ENCODE results near the gene FAF2. TPM values are rescaled to one million over a fixed set of nuclear protein-coding genes. Genes with fewer than 3 reads are reported as not detected.
"Not testable (repeated sequence)": the region's sequence is repeated elsewhere in the genome, so short reads cannot be mapped to it uniquely, and the experiment has no call there.

FAF2 gene, protein sequence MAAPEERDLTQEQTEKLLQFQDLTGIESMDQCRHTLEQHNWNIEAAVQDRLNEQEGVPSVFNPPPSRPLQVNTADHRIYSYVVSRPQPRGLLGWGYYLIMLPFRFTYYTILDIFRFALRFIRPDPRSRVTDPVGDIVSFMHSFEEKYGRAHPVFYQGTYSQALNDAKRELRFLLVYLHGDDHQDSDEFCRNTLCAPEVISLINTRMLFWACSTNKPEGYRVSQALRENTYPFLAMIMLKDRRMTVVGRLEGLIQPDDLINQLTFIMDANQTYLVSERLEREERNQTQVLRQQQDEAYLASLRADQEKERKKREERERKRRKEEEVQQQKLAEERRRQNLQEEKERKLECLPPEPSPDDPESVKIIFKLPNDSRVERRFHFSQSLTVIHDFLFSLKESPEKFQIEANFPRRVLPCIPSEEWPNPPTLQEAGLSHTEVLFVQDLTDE
- total RNA-seq, result 10 to 100 TPM; 15.3 to 23.3 TPM
- long read RNA-seq, full-length matches to known transcripts, result 16 of 27 reads
- long read RNA-seq, partial matches to known transcripts, result 3 of 27 reads
- long read RNA-seq, other reads (novel, unspliced or antisense), result 8 of 27 reads

DNA sequence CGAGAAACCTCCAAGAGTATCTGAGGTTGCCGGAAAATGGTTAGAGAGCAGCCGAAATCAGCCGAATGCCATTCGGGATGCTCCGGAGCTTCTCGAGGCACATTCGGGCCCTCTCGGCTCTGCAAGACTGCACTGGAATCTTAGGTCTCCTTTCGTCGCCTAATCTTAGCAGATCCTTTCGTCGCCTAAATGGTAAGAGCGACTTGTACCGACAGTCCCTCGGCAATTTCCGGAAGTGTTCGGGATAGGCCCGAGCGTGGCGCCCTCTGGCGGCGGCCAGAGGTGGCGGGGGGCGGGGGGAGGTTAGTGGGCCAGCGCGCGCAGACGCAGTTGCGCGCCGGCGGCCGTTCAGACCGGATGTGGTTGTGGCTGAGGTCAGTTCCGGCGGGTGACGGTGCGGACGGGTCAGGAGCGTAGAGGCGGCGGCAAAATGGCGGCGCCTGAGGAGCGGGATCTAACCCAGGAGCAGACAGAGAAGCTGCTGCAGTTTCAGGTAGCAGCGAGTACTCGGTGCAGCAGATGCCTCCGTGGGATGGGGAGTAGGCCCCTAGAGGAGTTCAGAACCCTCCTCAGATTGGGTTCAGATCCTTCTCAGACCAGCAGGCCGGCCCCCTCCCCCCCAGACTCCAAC lies at the start of gene FAF2:
FAF2 (plus strand) TSS at position 408 of the 631 bp plus-strand sequence; CDS start at position 431, 23 bp downstream.
- intact Hi-C loops (cut with DNase I), result loop anchor here in 1 of 2 donors (2.0 to 10.0 kb wide), 2 partner anchors 31 to 197 kb away; partner anchors contain the start of genes CLTB and TSPAN17
- DNase-seq (peak; percentile 96), ATAC-seq (peak; percentile 99)

DNA sequence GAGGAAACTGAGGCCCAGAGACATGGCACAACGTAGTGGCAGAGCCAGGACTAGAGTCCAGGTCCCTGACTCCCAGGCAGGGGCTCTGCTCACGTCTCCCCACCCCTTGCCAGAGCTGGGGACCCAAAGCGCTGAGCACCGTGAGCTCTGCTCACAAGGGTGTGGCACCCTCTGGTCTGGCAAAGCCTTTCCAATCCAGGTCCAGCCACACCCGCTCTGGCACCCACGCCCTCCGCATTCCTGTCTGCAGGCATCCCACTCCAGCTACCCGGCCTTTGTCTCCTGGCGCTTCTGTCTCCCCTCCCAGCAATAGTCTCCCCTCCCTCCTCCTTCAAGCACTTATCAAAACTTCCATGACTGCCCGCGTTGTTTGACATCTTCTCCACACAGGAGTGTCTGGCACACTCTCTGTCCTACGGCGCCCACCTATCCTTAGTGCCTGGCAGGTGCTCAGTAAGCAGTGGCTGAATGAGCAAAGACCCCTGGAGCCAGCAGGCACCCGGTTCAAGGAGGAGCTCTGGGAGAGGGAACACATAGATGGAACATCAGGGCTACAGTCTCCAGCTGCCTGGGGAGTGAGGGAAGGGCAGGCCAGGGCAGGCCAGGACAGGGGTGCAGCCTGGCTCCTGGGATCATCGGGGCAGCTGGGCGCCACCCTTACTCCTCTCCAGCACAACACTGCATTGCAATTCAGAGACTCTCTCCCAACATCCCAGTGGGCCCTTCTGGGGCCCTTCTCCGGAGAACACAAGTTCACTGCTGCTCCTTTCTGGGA lies 47.6 kb upstream of the FAF2 start:
- ATAC-seq (peak; percentile 51 to 57), DNase-seq (no peak)
- intact Hi-C loops (cut with DNase I), result no loop called here

DNA sequence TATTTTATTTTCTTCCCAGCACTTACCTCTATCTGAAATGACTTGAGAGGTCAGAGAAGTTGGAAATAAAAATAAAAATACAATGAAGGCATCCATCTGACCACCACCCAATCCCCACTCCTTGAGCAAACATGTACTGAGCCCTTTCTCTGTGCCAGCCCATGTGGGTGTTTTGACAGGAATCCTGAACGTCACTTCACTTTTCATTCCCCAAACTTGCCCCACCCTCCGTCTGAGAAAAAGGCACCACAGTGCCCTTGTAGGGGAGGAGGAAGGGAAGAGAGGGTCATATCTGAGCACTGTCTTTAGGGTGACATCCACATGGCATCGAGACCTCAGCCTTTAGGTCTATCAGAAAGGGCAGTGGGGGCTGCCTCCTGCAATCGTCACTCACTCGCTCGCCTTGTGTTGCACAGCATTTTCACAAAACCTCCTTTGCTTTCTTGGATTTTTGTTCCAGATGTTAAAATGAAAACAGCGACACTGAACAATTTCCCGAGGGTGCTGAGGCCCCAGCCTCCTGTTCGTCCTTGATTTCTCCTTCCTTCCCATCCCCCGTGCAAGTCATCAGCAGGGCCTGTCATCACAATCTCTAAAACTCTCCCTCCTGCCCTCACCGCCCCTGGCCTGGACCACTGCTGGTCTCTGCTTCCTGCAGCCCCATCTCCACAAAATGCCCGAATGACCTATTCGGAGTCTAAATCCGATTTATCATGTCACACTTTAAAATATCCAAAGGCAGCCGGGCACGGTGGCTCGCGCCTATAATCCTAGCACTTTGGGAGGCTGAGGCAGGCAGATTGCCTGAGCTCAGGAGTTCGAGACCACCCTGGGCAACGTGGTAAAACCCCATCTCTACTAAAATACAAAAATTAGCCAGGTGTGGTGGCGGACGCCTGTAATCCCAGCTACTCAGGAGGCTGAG lies 46.6 kb upstream of the FAF2 start:
- DNase-seq (no peak), ATAC-seq (peak; percentile 18 to 29)
- intact Hi-C loops (cut with DNase I), result no loop called here

DNA sequence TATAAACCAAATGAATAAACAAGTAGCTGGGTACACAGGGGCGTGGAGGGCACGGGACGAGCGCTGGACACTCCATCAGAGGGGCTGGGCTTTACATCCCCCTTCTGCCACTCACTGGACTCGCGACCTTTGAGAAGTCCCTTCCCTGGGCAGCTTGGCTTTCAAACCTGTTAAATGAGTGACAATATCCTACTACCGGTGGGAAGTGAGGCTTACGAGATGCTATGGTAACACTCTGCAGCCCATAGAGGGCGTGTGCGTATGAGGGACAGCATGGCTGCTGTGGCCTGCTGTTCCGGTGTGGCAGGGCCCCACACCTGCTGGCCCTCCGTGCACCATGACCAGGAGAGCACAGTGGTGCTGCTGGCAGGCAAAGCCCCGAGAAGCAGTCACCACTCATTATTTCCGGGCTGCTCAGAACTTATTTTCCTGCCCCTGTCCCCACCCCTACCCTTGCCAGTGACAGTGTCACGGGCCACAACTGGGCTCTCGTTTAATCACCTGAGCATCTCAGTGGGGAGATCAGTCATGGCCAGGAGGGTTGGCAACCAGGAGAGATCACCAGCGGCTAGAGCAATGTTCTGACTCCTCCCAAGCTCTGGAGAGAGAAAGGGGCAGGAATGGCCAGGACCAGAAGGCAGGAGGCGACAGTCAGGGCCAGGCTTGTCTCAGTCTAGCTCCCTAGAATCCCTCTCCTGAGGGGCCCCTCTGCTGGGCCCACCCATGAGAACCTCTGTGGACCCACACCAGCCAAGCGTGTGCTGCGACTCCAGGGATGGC lies 42.3 kb upstream of the FAF2 start:
- DNase-seq, result no peak
- intact Hi-C loops (cut with DNase I), result no loop called here
- no peak for ATAC-seq

DNA sequence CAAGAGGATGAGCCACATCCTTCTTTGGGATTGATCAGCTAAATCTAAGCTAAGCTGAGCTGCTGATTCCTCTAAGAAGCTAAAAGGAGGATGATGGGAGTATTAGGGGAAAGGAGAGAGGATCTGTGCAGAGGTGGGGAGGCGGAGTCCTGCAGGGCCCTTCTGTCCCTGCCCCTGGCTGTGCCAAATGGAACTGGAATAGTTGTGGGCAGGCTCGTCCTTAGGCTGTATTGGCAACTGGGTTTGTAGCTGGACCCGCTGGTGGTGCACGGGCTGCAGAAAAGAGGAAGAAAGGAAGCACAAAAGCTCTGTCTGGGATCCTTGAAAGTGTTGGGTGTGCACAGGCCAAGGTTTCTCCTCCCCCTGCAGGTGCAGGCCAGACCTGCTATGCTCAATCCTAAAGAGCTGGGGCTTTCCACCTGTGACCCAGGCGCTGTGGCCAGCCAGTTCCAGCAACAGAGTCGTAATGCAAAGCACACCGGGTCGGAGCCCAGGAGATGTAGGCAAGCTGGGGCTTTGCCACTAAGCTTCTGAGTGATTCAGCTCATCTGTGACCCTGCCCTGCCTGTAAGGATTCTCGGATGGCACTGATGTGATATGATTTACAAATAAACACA lies 41.6 kb upstream of the FAF2 start:
- DNase-seq (no peak), ATAC-seq (no peak)
- intact Hi-C loops (cut with DNase I), result no loop called here

DNA sequence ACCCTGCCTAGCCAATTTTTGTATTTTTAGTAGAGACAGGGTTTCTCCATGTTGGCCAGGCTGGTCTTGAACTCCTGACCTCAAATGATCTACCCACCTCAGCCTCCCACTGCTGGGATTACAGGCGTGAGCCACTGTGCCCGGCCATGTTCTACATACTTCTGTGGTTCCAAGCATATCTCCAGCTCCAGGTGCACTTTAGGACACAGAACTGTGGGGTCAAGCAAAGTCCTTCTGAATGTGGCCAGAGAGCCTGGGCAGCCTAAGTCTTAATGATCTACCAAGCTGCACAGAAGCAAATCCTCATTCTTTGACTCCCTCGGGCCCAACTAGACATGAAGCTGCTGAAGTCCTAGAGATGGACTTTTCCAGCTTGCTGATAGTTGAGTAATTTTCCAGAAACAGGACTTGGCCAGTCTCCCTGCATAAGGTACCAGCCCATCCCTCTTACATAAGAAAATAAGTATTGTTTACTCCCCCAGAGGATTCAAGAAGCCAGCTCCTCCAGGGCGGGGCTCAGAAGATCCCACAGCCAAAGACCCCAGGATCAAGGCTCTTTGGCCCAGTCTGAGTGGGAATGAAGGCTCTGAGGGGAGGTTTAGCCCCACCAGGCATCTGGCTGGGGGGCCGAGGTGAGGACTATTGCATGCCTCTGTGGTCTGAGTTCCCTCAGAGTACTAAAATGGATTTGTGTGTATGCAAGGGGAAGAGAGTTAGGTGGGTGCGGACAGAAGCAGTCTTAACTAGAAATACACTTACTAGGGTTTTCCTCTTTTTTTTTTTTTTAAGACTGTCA lies 40.5 kb upstream of the FAF2 start:
- DNase-seq (no peak), ATAC-seq (peak; percentile 41 to 65)
- intact Hi-C loops (cut with DNase I), result no loop called here

DNA sequence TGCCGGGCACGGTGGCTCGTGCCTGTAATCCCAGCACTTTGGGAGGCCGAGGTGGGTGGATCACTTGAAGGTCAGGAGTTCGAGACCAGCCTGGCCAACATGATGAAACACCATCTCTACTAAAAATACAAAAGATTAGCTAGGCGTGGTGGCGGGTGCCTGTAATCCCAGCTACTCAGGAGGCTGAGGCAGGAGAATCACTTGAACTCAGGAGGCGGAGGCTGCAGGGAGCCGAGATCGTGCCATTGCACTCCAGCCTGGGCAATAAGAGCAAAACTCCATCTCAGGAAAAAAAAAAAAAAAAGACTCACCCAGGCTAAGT lies 40.0 kb upstream of the FAF2 start:
- DNase-seq; intact Hi-C loops (cut with DNase I): not testable (repeated sequence)

DNA sequence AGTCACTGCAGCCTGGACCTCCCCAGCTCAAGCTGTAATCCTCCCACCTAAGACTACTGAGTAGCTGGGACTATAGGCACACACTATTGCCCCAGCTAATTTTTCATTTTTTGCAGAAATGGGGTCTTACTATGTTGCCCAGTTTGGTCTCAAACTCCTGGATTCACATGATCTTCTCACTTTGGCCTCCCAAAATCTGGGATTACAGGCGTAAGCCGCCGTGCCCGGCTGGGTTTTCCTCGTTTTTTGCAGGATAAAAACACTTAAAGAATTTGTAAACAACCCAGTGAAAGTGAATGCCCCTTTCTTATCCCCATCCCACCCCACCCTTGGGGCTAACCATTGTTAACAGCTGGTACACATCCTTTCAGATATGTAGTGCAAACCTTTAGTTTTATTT lies 39.6 kb upstream of the FAF2 start:
- intact Hi-C loops (cut with DNase I), result no loop called here
- ATAC-seq, result no peak
- DNase-seq, result no peak

More for the DNA sequence above, 40.0 kb upstream of the FAF2 start:
- ATAC-seq, result not testable (repeated sequence)

DNA sequence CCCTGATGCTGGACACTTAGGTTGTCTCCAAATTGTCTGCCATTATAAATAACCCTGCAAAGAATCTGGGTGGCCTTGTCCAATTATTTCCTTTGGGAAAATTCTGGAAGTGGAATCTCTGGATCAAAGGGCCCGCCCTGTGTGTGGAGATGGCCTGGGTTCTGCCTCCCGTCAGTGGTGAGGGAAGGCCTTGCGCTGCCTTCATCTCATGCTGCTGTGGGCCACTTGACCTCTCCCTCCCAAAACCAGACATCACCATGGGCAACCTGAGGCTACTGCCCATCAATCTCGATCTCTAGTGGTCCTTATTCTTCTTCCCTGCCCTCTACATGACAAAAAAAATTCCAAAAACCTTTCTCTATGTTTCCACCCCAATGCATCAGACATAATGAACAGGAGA lies 38.4 kb upstream of the FAF2 start:
- intact Hi-C loops (cut with DNase I), result loop anchor here (10.0 kb wide), 2 partner anchors 115 to 165 kb away; no protein-coding TSS in a partner anchor
- ATAC-seq, result no peak
- no peak for DNase-seq

DNA sequence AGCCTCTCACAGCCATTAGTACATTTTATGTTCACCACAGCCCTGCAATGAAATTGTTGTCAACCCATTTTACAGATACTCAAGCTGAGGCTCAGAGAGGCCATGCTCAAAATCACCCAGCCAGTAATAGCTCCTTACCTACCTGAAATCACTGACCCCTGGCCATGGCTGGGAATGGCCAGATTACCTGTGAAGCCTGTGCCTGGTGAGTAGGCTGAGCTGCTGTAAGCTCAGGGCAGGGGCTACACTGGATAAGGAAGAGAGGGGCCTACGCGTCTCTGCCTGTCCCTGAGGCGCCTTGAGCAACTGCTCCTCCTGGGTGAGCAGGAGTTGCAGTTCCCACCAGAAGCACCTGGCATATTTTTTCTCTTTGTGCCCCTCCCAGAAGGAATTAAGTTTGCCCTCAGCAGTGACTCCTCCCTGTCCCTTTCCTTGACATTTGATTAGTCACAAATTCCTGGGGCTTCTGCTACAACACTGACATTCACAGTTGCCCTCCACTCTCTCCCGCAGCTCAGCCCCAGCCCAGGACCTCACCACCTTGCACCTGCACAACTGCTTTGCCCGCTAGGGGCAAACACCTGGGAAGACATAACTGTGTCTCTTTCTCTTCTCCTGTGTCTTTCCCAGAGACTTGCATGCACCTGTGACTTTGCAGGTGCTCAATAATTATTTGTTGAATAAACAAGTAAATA lies 37.6 kb upstream of the FAF2 start:
- intact Hi-C loops (cut with DNase I), result loop anchor here (10.0 kb wide), 2 partner anchors 114 to 164 kb away; no protein-coding TSS in a partner anchor
- no peak for ATAC-seq
- no peak for DNase-seq

DNA sequence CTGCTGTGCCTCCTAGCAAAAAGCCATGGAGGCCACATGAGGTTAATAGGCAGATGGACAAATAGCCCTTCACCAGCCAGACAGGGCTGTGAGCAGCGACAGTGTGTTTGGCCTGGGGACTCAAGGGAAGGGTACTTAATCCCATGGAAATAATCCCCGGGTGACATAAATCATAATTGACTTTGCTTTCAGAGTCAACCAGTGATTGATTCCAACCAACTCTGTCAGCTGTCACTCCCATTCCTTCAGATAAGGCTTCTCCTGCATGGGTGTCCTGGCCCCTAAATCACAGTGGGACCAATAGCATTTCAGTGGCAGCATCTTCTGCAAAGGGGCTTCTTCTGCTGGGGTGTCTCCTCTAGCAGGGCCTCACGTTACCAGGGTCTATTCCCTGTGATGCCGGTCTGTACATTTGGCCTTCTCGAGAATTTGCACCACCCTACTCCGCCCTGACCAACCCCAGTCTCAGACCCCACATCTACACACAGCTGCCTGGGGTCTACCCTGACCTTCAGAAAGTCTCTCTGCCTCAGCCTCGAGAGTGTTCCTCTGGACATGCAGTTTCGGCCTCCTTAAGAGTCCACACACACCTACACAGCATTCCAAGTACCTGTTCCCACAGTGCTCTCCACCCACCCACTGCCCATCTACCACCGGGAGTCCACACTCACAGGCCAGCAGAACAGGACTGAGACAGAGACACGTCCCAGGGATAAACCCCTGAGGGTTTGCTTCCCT lies 35.5 kb upstream of the FAF2 start:
- intact Hi-C loops (cut with DNase I), result loop anchor here (10.0 kb wide), 2 partner anchors 112 to 162 kb away; no protein-coding TSS in a partner anchor
- ATAC-seq (no peak), DNase-seq (no peak)

DNA sequence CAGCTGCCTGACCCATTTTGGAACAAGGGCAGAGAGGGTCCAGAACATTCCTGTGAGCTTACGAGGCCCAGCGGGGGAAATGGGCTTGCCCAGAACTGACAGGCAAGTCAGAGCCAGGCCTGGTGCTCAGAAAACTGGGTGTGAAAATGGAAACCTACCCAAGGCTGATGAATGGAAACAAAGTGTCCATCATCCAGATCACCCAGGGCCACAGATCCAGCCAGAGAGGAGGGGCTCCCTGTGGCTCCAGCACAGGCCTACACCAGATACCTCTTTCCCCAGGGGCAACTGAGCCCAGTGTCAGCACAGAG lies 35.0 kb upstream of the FAF2 start:
- DNase-seq (peak; percentile 62), ATAC-seq (peak; percentile 3 to 47)
- intact Hi-C loops (cut with DNase I), result loop anchor here (10.0 kb wide), 2 partner anchors 112 to 162 kb away; no protein-coding TSS in a partner anchor

DNA sequence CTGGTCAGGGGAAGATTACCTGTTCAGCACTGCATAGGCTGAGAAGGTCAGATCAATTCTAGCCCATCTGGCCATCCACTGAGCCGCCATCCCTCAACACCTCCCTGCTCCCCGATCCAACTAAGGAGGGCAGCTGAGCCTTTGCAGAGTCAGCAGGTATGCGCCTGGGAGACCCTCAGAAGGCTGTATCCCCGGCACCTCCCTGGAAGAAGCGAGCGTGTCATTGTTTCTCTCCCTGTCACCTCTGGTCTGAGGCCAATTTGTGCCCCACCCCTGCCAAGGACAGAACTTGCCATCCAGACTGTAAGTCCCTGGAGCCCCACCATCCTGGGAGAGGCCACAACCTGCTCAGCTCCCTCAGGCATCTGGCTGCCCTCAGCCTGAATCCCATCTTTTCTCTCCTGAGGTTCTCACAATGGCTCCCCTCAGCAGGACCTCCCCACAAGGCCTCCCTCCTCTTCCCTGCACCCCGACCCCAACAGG lies 34.4 kb upstream of the FAF2 start:
- DNase-seq (no peak), ATAC-seq (no peak)
- intact Hi-C loops (cut with DNase I), result loop anchor here (10.0 kb wide), 2 partner anchors 111 to 161 kb away; no protein-coding TSS in a partner anchor

DNA sequence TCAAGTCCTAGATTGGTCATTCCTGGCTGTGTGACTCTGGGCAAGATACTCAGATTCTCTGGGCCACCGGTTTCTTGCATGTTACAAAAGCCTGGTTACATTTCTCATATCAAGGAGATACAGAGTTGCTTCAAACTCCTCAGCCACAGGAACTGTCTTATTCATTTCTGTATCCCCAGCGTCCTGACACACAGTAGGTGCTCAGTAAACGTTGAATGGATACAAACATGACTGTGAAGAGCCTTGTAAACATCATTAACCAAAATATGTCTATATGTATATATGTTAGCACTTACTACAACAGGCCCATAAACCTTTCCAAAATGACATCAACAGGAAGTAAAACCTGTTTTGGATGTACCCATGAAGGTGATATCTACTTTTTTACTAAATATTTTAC lies 33.5 kb upstream of the FAF2 start:
- DNase-seq (no peak), ATAC-seq (no peak)
- intact Hi-C loops (cut with DNase I), result loop anchor here (5.0 to 10.0 kb wide), 3 partner anchors 110 to 160 kb away; no protein-coding TSS in a partner anchor

Measured in left cardiac atrium (tissue), 4 donors.